GM19324 (cell line): ENCODE data around the gene MESP1.

Source experiments
- ATAC-seq: cut with Tn5 transposase; IDR thresholded peaks from one replicate; pipeline ENCODE4 v1.9.1; 2021; ENCODE audit warnings: mild to moderate bottlenecking, moderate library complexity; ENCODE audit not compliant: unreplicated experiment, low FRiP score

MESP1 gene

DNA sequence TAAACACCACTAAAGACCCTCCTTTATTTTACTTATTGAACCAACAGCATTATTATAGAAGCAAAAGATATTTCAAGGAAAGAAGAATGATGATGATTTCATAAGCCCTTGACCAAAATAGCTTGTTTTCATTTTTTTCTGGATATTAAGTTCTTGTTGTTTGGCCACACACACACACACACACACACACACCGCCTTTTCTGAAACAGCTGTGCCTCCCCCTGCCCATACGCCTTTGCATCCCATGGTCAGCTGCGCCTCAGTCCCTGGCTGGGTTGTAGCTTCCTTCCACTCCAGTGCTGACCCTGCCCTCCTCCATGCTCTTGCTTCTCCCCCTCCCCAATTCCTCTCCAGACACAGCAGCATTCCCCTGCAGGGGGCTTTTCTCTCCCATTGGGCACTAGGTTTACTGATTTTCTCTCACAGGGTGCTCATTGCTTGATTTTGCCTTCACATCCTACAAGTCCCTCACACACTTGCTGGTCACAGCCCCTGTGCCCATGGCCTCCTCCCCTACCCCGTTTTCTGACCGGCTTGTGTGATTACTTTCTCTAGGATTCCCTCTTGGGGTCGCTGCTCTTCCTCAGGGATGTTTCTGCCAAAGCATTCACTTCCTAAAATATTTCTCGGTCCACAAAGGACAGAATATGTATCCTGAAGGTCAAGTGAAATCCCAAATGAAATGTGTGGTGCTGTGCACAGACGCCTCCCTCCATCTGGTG, 18.4 kb downstream of the MESP1 start:
- ATAC-seq = no peak

GRCh38 chr15:89731275-89731674, 19.8 kb downstream of the MESP1 start:
- ATAC-seq = no peak

- ATAC-seq = no peak
These were observed 22.8 kb downstream of the MESP1 start for GRCh38 chr15:89728254-89728653.

- ATAC-seq = no peak
These were observed 26.0 kb downstream of the MESP1 start for GRCh38 chr15:89725064-89725463.

DNA sequence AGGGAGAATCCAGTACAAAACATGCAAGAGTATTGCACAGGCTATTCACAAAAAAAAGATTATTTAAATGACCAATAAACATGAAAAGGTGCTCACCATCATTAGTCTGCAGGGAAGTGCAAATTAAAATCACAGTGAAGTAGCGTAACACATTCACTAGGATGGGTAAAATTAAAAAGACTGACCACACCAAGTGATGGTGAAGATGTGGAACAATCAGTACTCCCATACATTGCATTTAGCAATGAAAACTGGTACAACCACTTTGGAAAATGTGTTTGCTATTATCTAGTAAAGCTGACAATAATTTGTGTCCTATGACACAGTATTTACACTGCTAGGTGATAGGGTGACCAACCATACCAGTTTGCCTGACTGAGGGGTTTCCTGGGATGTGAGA, 26.4 kb downstream of the MESP1 start:
- ATAC-seq = no peak

DNA sequence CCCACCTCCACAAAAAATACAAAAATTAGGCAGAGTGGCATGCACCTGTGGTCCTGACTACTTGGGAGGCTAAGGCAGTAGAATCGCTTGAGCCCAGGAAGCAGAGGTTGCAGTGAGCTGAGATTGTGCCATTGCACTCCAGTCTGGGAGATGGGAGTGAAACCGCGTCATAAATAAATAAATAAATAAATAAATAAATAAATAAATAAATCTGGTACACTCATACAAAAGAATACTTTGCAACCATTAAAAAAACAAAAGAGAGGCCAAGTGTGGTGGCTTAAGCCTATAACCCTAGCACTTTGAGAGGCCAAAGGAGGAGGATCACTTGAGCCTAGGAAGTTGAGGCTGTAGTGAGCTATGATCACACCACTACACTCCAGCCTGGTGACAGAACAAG, 28.0 kb downstream of the MESP1 start:
- no peak for ATAC-seq

GRCh38 chr15:89714775-89715174, 36.3 kb downstream of the MESP1 start:
- ATAC-seq = no peak

DNA sequence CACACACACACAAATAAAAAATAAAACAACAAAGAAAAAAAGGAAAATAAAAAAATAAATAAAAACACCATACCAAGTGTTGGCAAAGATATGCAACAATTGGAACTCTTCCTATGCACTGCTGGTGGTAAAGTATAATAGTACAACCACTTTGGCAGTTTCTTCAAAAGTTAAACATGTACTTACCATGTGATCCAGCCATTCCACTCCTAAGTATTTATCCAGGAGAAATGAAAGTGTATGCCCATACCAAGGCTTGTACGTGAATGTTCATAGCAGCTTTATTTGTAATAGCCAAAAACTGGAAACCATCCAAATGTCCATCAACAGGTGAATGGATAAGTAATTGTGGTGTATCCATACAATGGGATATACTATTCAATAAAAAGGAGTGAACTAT, 43.5 kb downstream of the MESP1 start:
- ATAC-seq = no peak

DNA sequence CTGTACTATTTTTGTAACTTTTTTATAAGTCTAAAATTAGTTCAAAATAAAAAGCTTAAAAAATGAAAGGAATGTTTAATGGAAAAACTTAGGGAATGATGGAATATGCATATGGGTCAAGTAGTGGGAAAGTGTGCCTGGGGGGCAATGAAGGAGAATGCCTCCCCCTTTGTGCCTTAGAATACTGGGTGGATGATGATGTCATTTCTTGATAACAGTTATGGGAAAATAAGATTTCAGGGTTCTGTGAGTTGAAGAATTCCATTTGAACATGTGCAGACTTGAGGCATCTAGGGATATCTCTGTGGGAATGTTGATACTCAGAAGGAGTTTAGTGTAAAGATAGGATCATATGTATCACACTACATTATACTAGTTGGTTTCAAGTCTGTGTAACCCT, 46.6 kb downstream of the MESP1 start:
- no peak for ATAC-seq
